ENCODE data around the gene PPIL4. TPM values are rescaled to one million over a fixed set of nuclear protein-coding genes. Genes with fewer than 3 reads are reported as not detected.

Gene PPIL4
- total and polyA plus RNA-seq, 10 of the 15 experiments (the other 5 are each of a cell fraction or from before 2014, with no cell fraction given) = 8.0 to 28.4 (median 24.3) TPM

DNA sequence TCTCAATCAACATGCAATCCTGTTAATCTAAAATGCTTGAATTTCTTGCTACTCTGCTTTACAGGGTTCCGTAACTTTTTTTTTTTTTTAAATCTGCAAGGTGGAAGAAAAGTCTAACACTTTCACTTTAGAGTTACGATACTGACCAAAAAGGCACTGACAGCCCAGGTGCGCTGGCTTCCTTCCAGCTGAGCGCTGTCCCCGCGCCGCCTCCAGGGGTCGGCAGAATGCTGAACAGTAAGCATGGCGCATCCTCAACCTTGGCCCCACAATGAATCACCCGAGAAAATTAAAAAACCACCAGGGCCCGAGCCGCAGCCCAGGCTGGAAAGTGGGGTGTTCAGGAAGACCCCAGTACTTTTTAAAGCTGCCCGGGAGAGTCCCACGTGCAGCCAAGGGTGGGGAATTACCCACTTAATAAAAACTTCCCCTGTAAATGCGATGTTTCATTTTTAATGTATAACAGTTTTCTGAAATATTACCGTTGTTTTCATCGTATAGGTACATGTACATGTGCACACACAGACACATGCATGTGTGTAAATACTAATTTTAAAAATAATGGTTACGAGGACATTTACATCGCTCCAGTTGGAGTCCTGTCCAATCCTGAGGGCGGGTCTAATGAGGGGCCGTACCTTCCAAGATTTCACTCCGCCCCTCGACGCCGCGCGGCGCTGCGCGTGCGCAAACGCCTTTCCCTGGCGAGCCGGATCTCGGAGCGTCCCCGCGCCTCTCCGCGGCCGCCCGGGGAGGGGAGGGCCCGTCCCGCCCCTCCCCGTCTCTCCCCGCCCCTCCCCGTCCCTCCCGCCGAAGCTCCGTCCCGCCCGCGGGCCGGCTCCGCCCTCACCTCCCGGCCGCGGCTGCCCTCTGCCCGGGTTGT, 19.9 kb upstream of the PPIL4 start, which contains the start of gene GINM1 (continued):
- TF ChIP-seq ELK1 (IDR thresholded peaks at IDR 0.05; ENCODE audit: low read depth, low read length) (peak; percentile 65), JUND (IDR thresholded peaks at IDR 0.05; ENCODE audit: low read depth, low read length) (0 out of 2 replicates have a peak, but pooled peaks have one; percentile 32), MXI1 (IDR thresholded peaks at IDR 0.05; ENCODE audit: low read depth, low read length) (peak; percentile 94), NFIC (IDR thresholded peaks at IDR 0.05; ENCODE audit: low read depth, low read length) (peak; percentile 19; the same call in 1 of the 2 replicates), SMC3 (IDR thresholded peaks at IDR 0.05; ENCODE audit: borderline replicate concordance, low read length) (peak; percentile 65; the same call in 1 of the 2 replicates), CBX3 (IDR thresholded peaks at IDR 0.05; ENCODE audit: borderline replicate concordance, low read depth) (no peak), RCOR1 (conservative IDR thresholded peaks at IDR 0.05; ENCODE audit: low read depth, low read length) (0 out of 2 replicates have a peak, but pooled peaks have one; percentile 79), EGR1 (IDR thresholded peaks at IDR 0.05; ENCODE audit: borderline replicate concordance in 1 of 2, low read depth in 2 of 2, low read length in 2 of 2) (no peak), ZBED1 (IDR thresholded peaks at IDR 0.05; ENCODE audit: borderline replicate concordance) (peak; percentile 65; the same call in 1 of the 2 replicates), SMARCA5 (IDR thresholded peaks at IDR 0.05) (no peak; the same call in 1 of the 2 replicates), ZNF384 (IDR thresholded peaks at IDR 0.05; ENCODE audit: borderline replicate concordance, low read depth, low read length) (peak; percentile 95), CEBPZ (IDR thresholded peaks at IDR 0.05; ENCODE audit: low read depth, low read length) (no peak), HCFC1 (IDR thresholded peaks at IDR 0.05; ENCODE audit: low read length) (no peak), IRF4 (IDR thresholded peaks at IDR 0.05; ENCODE audit: low read depth, low read length) (peak; percentile 61; the same call in 1 of the 2 replicates), NBN (IDR thresholded peaks at IDR 0.05) (peak; percentile 84; the same call in 1 of the 2 replicates), SKIL (IDR thresholded peaks at IDR 0.05; ENCODE audit: low read depth, poor library complexity, severe bottlenecking) (peak; percentile 96), SP1 (IDR thresholded peaks at IDR 0.05; ENCODE audit: low read depth, low read length) (no peak), RBBP5 (conservative IDR thresholded peaks at IDR 0.05) (0 out of 2 replicates have a peak, but pooled peaks have one; percentile 45), YY1 (IDR thresholded peaks at IDR 0.05; ENCODE audit: low read depth, low read length) (peak; percentile 90), IKZF2 (IDR thresholded peaks at IDR 0.05) (peak; percentile 10 to 47; a peak in 1 of 4 replicates), CBFB (IDR thresholded peaks at IDR 0.05; ENCODE audit: low read depth) (peak; percentile 54; the same call in 1 of the 2 replicates)
